AG04449 (cell line): ENCODE data around the gene CEMP1.

Experiments used
- CTCF ChIA-PET: fragments of 350-600 bp; formaldehyde crosslinking; extraction: SDS; loops from one replicate; lab custom pipeline; 2021; ENCODE audit warnings: antibody characterized with exemption; lab: Yijun Ruan, JAX
- POLR2A ChIA-PET: fragments of 400-600, 350-600 bp; formaldehyde crosslinking; extraction: SDS; loops from one replicate; lab custom pipeline; 2020; ENCODE audit warnings: antibody characterized with exemption, inconsistent platforms; lab: Yijun Ruan, JAX
- DNase-seq: peaks from one replicate; pipeline ENCODE4 v3.0.0-alpha.2; 2010; ENCODE audit warnings: low read depth, low spot score
- H3K4me3 ChIP-seq: 2 replicates; pipeline ENCODE4 v1.5.1; 2011; ENCODE audit warnings: low read depth, mild to moderate bottlenecking, control low read depth, low read length
- CTCF ChIP-seq: IDR thresholded peaks from one replicate; pipeline ENCODE4 v1.5.1; 2011; ENCODE audit warnings: mild to moderate bottlenecking, moderate library complexity, low read length, control low read depth, inconsistent platforms; ENCODE audit not compliant: insufficient read depth; ENCODE audit errors: missing control alignments

Gene CEMP1

GRCh38 chr16:2497116-2497630 lies 34.0 kb downstream of the CEMP1 start:
- POLR2A ChIA-PET, result interaction anchor here (0.6 kb wide), 1 partner anchor 221 kb away, joined by 3 read pairs; no protein-coding TSS in a partner anchor
- H3K4me3 ChIP-seq, result no peak overlapping the region

GRCh38 chr16:2496223-2497115 lies 34.7 kb downstream of the CEMP1 start:
- H3K4me3 ChIP-seq, result no peak overlapping the region
- CTCF ChIA-PET, result interaction anchor here (0.8 to 2.0 kb wide), 4 partner anchors 13 to 66 kb away, joined by 3 to 5 read pairs (median 4); partner anchors contain the start of gene CCNF
- no peak for TF ChIP-seq CTCF
- POLR2A ChIA-PET, result no interaction called here
- DNase-seq, result no peak

More at GRCh38 chr16:2497116-2497630, 34.0 kb downstream of the CEMP1 start:
- TF ChIP-seq CTCF, result no peak
- no peak for DNase-seq
- CTCF ChIA-PET, result interaction anchor here (0.8 to 2.0 kb wide), 4 partner anchors 14 to 67 kb away, joined by 3 to 5 read pairs (median 4); partner anchors contain the start of gene CCNF

GRCh38 chr16:2495041-2495440 lies 36.2 kb downstream of the CEMP1 start:
- no peak for DNase-seq
- POLR2A ChIA-PET, result interaction anchor here (0.6 kb wide), 1 partner anchor 19 kb away, joined by 3 read pairs; the partner anchor contains the start of gene ATP6V0C
- CTCF ChIA-PET, result no interaction called here
- no peak overlapping the region for H3K4me3 ChIP-seq
- no peak for TF ChIP-seq CTCF

- POLR2A ChIA-PET, result no interaction called here
- no peak for DNase-seq
- no peak for TF ChIP-seq CTCF
- H3K4me3 ChIP-seq, result no peak overlapping the region
- CTCF ChIA-PET, result interaction anchor here (0.9 to 1.0 kb wide), 3 partner anchors 9 to 65 kb away, joined by 3 read pairs; partner anchors contain the start of genes CCNF and TBC1D24
Measured at GRCh38 chr16:2494616-2495015, 36.6 kb downstream of the CEMP1 start.

GRCh38 chr16:2493605-2494004 lies 37.6 kb downstream of the CEMP1 start:
- ChIA-PET POLR2A (no interaction called here), CTCF (interaction anchor here (0.9 to 3.6 kb wide), 5 partner anchors 8 to 64 kb away, joined by 3 to 20 read pairs (median 3); partner anchors contain the start of genes CCNF and TBC1D24)
- no peak for TF ChIP-seq CTCF
- no peak overlapping the region for H3K4me3 ChIP-seq
- DNase-seq, result no peak

- H3K4me3 ChIP-seq, result no peak overlapping the region
- POLR2A ChIA-PET, result no interaction called here
- CTCF ChIA-PET, result interaction anchor here (1.9 to 3.6 kb wide), 2 partner anchors 9 to 11 kb away, joined by 4 to 20 read pairs; no protein-coding TSS in a partner anchor
- TF ChIP-seq CTCF, result no peak
- no peak for DNase-seq
Measured at GRCh38 chr16:2492292-2492691, 38.9 kb downstream of the CEMP1 start.
